ENCODE data around the gene TMEM217.

The TMEM217 gene

GRCh38 chr6:37204014-37204751 is 53.8 kb downstream of the TMEM217 start:
- H4K20me1 ChIP-seq (ENCODE audit: low read depth, low read length): no peaks in the 10 kb centered on the region
- H3K36me3 ChIP-seq (ENCODE audit: low read length): no peaks in the 10 kb centered on the region
- H3K9me2 ChIP-seq (replicated peaks; ENCODE audit: insufficient read depth, low read length): no peaks in the 10 kb centered on the region
- no peak overlapping the region for H2AFZ ChIP-seq (ENCODE audit: low read depth, low read length, severe bottlenecking)
- H3K27ac ChIP-seq (ENCODE audit: low read depth, low read length): no peak overlapping the region
- no peak overlapping the region for H3K4me2 ChIP-seq (ENCODE audit: low read depth, low read length, poor library complexity, severe bottlenecking)
- no peak for TF ChIP-seq CTCF (IDR thresholded peaks at IDR 0.05; ENCODE audit: insufficient read depth, low read length, poor library complexity, severe bottlenecking)
- no peak for TF ChIP-seq EZH2phosphoT487 (conservative IDR thresholded peaks at IDR 0.05; ENCODE audit: low read length)
- no peak overlapping the region for H3K4me3 ChIP-seq (ENCODE audit: insufficient read depth, low read length, poor library complexity, severe bottlenecking)
- H3K9me3 ChIP-seq (ENCODE audit: insufficient read depth, low read length): no peaks in the 10 kb centered on the region
- no peaks in the 10 kb centered on the region for H3F3A ChIP-seq (ENCODE audit: insufficient read depth)
- H3K27me3 ChIP-seq (ENCODE audit: low read length): no peaks in the 10 kb centered on the region
- no peak overlapping the region for H3K9ac ChIP-seq (ENCODE audit: low read length)
- H3K79me2 ChIP-seq (ENCODE audit: insufficient read depth, low read length): no peaks in the 10 kb centered on the region

- no peak overlapping the region for H3K4me3 ChIP-seq (ENCODE audit: insufficient read depth, low read length, poor library complexity, severe bottlenecking)
- no peak overlapping the region for H2AFZ ChIP-seq (ENCODE audit: low read depth, low read length, severe bottlenecking)
- no peaks in the 10 kb centered on the region for H4K20me1 ChIP-seq (ENCODE audit: low read depth, low read length)
- no peaks in the 10 kb centered on the region for H3K36me3 ChIP-seq (ENCODE audit: low read length)
- no peaks in the 10 kb centered on the region for H3K9me3 ChIP-seq (ENCODE audit: insufficient read depth, low read length)
- no peaks in the 10 kb centered on the region for H3F3A ChIP-seq (ENCODE audit: insufficient read depth)
- TF ChIP-seq CTCF (IDR thresholded peaks at IDR 0.05; ENCODE audit: insufficient read depth, low read length, poor library complexity, severe bottlenecking): no peak
- TF ChIP-seq EZH2phosphoT487 (conservative IDR thresholded peaks at IDR 0.05; ENCODE audit: low read length): no peak
- no peaks in the 10 kb centered on the region for H3K9me2 ChIP-seq (replicated peaks; ENCODE audit: insufficient read depth, low read length)
- no peak overlapping the region for H3K9ac ChIP-seq (ENCODE audit: low read length)
- no peak overlapping the region for H3K27ac ChIP-seq (ENCODE audit: low read depth, low read length)
- H3K79me2 ChIP-seq (ENCODE audit: insufficient read depth, low read length): no peaks in the 10 kb centered on the region
- no peaks in the 10 kb centered on the region for H3K27me3 ChIP-seq (ENCODE audit: low read length)
- H3K4me2 ChIP-seq (ENCODE audit: low read depth, low read length, poor library complexity, severe bottlenecking): no peak overlapping the region
Observed at GRCh38 chr6:37202788-37203491, 55.0 kb downstream of the TMEM217 start.

GRCh38 chr6:37201726-37202125 is 56.2 kb downstream of the TMEM217 start:
- TF ChIP-seq CTCF (IDR thresholded peaks at IDR 0.05; ENCODE audit: insufficient read depth, low read length, poor library complexity, severe bottlenecking) (no peak), EZH2phosphoT487 (conservative IDR thresholded peaks at IDR 0.05; ENCODE audit: low read length) (no peak)
- Histone ChIP-seq H3K27ac (ENCODE audit: low read depth, low read length) (no peak overlapping the region), H3K9me2 (replicated peaks; ENCODE audit: insufficient read depth, low read length) (no peaks in the 10 kb centered on the region), H3K36me3 (ENCODE audit: low read length) (no peaks in the 10 kb centered on the region), H4K20me1 (ENCODE audit: low read depth, low read length) (no peaks in the 10 kb centered on the region), H3K27me3 (ENCODE audit: low read length) (no peaks in the 10 kb centered on the region), H3K9me3 (ENCODE audit: insufficient read depth, low read length) (no peaks in the 10 kb centered on the region), H3K79me2 (ENCODE audit: insufficient read depth, low read length) (no peaks in the 10 kb centered on the region), H2AFZ (ENCODE audit: low read depth, low read length, severe bottlenecking) (no peak overlapping the region), H3K4me2 (ENCODE audit: low read depth, low read length, poor library complexity, severe bottlenecking) (no peak overlapping the region), H3K9ac (ENCODE audit: low read length) (no peak overlapping the region), H3F3A (ENCODE audit: insufficient read depth) (no peaks in the 10 kb centered on the region), H3K4me3 (ENCODE audit: insufficient read depth, low read length, poor library complexity, severe bottlenecking) (no peak overlapping the region)

Measured in SU-DHL-6 (cell line).